ENCODE results near the gene S1PR4. TPM values are rescaled to one million over a fixed set of nuclear protein-coding genes. Genes with fewer than 3 reads are reported as not detected.

S1PR4 gene
- total and polyA plus RNA-seq, 2 of the 13 experiments (the other 11 are each of a cell fraction or from before 2014, with no cell fraction given), result 0.07 to 0.09 TPM

DNA sequence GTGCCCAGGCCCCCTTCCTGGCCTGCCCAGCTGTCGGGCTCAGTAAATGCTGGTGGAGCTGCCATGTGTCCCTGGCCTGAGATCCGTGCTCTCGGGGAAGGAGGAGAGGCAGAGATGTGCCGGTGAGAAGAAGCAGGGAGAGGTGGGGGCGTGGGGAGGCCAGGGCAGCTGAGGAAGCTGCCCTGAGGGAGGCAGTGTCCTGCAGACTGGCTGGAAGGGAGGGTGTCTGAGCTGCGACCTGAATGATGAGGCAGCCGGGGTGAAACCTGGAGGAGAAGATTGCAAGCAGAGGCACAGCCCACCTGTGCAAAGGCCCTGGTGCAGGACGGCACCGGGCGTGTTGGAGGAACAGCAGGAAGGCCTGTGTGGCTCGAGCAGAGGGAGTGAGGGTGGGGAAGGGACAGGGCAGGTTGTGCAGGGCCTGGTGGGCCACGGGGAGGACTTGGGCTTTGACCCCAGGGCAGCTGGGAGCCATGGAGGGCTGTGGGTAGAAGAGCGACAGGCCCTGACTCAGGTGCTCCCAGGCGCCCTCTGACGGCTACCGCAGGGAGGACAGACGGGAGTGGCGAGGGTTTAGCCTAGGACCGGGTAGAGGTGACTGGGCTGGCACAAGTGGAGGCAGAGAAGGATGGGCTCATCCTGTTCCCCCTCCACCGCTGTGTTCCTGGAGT lies 31.9 kb downstream of the S1PR4 start (continued):
- TF ChIP-seq, protein P1, sequence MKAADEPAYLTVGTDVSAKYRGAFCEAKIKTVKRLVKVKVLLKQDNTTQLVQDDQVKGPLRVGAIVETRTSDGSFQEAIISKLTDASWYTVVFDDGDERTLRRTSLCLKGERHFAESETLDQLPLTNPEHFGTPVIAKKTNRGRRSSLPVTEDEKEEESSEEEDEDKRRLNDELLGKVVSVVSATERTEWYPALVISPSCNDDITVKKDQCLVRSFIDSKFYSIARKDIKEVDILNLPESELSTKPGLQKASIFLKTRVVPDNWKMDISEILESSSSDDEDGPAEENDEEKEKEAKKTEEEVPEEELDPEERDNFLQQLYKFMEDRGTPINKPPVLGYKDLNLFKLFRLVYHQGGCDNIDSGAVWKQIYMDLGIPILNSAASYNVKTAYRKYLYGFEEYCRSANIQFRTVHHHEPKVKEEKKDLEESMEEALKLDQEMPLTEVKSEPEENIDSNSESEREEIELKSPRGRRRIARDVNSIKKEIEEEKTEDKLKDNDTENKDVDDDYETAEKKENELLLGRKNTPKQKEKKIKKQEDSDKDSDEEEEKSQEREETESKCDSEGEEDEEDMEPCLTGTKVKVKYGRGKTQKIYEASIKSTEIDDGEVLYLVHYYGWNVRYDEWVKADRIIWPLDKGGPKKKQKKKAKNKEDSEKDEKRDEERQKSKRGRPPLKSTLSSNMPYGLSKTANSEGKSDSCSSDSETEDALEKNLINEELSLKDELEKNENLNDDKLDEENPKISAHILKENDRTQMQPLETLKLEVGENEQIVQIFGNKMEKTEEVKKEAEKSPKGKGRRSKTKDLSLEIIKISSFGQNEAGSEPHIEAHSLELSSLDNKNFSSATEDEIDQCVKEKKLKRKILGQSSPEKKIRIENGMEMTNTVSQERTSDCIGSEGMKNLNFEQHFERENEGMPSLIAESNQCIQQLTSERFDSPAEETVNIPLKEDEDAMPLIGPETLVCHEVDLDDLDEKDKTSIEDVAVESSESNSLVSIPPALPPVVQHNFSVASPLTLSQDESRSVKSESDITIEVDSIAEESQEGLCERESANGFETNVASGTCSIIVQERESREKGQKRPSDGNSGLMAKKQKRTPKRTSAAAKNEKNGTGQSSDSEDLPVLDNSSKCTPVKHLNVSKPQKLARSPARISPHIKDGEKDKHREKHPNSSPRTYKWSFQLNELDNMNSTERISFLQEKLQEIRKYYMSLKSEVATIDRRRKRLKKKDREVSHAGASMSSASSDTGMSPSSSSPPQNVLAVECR (CRISPR knock-in tag; IDR thresholded peaks at IDR 0.05; ENCODE audit: borderline replicate concordance), result 0 out of 2 replicates have a peak, but pooled peaks have one; percentile 18
- TF ChIP-seq, protein P2, sequence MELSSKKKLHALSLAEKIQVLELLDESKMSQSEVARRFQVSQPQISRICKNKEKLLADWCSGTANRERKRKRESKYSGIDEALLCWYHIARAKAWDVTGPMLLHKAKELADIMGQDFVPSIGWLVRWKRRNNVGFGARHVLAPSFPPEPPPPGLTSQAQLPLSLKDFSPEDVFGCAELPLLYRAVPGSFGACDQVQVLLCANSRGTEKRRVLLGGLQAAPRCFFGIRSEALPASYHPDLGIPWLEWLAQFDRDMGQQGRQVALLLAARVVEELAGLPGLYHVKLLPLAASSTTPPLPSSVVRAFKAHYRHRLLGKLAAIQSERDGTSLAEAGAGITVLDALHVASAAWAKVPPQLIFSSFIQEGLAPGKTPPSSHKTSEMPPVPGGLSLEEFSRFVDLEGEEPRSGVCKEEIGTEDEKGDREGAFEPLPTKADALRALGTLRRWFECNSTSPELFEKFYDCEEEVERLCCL (CRISPR knock-in tag; IDR thresholded peaks at IDR 0.05; ENCODE audit: borderline replicate concordance), result no peak
- TF ChIP-seq ZFX (CRISPR knock-in tag; IDR thresholded peaks at IDR 0.05; ENCODE audit: low read depth) (no peak), SUZ12 (IDR thresholded peaks at IDR 0.05; ENCODE audit: low read depth, low read length) (no peak), SALL2 (CRISPR knock-in tag; IDR thresholded peaks at IDR 0.05) (0 out of 2 replicates have a peak, but pooled peaks have one; percentile 61), NFRKB (IDR thresholded peaks at IDR 0.05) (no peak), POLR2G (IDR thresholded peaks at IDR 0.05; ENCODE audit: low read depth, low read length) (no peak), ZNF75D (CRISPR knock-in tag; IDR thresholded peaks at IDR 0.05; ENCODE audit: borderline replicate concordance) (no peak), FOXK2 (IDR thresholded peaks at IDR 0.05) (no peak), ZNF879 (CRISPR knock-in tag; IDR thresholded peaks at IDR 0.05) (no peak), RCOR2 (CRISPR knock-in tag; IDR thresholded peaks at IDR 0.05) (0 out of 2 replicates have a peak, but pooled peaks have one; percentile 54), GTF2F1 (IDR thresholded peaks at IDR 0.05; ENCODE audit: low read length) (no peak), RFX1 (IDR thresholded peaks at IDR 0.05) (no peak), ATRX (CRISPR knock-in tag; IDR thresholded peaks at IDR 0.05; ENCODE audit: borderline replicate concordance) (no peak), ZNF589 (CRISPR knock-in tag; conservative IDR thresholded peaks at IDR 0.05) (no peak)
- TF ChIP-seq, protein P3, sequence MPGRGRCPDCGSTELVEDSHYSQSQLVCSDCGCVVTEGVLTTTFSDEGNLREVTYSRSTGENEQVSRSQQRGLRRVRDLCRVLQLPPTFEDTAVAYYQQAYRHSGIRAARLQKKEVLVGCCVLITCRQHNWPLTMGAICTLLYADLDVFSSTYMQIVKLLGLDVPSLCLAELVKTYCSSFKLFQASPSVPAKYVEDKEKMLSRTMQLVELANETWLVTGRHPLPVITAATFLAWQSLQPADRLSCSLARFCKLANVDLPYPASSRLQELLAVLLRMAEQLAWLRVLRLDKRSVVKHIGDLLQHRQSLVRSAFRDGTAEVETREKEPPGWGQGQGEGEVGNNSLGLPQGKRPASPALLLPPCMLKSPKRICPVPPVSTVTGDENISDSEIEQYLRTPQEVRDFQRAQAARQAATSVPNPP (CRISPR knock-in tag; IDR thresholded peaks at IDR 0.05), result no peak
- TF ChIP-seq, protein P4, sequence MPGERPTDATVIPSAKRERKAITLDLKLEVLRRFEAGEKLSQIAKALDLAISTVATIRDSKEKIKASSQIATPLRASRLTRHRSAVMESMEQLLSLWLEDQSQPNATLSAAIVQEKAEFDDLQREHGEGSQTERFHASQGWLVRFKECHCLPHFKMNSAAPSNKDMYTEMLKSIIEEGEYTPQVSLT (CRISPR knock-in tag; IDR thresholded peaks at IDR 0.05; ENCODE audit: borderline replicate concordance, low read depth), result no peak
- TF ChIP-seq, protein P5, sequence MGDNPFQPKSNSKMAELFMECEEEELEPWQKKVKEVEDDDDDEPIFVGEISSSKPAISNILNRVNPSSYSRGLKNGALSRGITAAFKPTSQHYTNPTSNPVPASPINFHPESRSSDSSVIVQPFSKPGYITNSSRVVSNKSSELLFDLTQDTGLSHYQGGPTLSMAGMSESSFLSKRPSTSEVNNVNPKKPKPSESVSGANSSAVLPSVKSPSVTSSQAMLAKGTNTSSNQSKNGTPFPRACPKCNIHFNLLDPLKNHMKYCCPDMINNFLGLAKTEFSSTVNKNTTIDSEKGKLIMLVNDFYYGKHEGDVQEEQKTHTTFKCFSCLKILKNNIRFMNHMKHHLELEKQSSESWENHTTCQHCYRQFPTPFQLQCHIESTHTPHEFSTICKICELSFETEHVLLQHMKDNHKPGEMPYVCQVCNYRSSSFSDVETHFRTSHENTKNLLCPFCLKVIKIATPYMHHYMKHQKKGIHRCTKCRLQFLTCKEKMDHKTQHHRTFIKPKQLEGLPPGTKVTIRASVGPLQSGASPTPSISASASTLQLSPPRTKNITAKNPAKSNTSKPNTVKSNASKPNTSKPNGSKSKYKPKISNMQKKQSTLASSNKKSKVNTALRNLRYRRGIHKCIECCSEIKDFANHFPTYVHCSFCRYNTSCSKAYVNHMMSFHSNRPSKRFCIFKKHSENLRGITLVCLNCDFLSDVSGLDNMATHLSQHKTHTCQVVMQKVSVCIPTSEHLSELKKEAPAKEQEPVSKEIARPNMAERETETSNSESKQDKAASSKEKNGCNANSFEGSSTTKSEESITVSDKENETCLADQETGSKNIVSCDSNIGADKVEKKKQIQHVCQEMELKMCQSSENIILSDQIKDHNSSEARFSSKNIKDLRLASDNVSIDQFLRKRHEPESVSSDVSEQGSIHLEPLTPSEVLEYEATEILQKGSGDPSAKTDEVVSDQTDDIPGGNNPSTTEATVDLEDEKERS (CRISPR knock-in tag; IDR thresholded peaks at IDR 0.05), result no peak

All from HepG2 (cell line).